HTR-8/SVneo (cell line): ENCODE measurements around the gene MALT1.
"Not testable (repeated sequence)": the region's sequence is repeated elsewhere in the genome, so short reads cannot be mapped to it uniquely, and the experiment has no call there.

Experiments used
- DNase-seq: peaks from one replicate; pipeline ENCODE4 v3.0.0; 2011; ENCODE audit warnings: low spot score, mixed read lengths; ENCODE audit not compliant: insufficient read length
- FAIRE-seq: peaks from 2 replicates; lab custom pipeline; 2011; peaks lifted over from hg19 to GRCh38; lab: Jason Lieb, UNC

Gene MALT1

DNA sequence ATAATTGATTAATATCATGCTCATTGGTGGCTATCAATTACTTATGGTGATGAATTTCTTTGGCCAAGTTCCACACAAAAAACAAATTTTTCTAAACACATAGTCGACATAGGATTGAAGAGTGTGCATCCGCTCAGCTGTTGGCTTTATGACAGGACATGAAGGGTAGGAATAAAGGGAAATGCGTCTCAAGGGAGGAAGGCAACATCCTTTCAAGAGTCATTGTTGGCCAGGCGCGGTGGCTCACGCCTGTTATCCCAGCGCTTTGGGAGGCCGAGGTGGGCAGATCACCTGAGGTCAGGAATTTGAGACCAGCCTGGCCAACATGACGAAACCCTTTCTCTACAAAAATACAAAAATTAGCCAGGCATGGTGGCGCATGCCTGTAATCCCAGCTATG, 20.4 kb upstream of the MALT1 start:
- not testable (repeated sequence) for FAIRE-seq, DNase-seq

DNA sequence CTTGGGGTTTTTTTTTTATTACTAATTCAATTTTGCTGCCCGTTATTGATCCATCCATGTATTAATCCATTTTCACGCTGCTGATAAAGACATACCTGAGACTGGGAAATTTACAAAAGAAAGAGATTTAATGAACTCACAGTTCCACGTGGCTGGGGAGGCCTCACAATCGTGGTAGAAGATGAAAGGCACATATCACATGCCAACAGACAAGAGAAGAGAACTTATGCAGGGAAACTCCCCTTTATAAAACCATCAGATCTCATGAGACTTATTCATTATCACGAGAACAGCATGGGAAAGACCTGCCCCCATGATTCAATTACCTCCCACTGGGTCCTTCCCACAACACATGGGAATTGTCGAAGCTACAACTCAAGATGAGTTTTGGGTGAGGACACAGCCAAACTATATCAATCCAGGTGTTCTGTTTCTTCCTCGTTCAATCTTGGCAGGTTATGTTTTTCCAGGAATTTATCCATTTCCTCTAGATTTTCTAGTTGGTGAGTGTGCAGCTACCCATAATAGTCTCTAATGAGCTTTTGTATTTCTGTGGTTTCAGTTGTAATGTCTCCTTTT, 18.0 kb upstream of the MALT1 start:
- not testable (repeated sequence) for FAIRE-seq, DNase-seq

DNA sequence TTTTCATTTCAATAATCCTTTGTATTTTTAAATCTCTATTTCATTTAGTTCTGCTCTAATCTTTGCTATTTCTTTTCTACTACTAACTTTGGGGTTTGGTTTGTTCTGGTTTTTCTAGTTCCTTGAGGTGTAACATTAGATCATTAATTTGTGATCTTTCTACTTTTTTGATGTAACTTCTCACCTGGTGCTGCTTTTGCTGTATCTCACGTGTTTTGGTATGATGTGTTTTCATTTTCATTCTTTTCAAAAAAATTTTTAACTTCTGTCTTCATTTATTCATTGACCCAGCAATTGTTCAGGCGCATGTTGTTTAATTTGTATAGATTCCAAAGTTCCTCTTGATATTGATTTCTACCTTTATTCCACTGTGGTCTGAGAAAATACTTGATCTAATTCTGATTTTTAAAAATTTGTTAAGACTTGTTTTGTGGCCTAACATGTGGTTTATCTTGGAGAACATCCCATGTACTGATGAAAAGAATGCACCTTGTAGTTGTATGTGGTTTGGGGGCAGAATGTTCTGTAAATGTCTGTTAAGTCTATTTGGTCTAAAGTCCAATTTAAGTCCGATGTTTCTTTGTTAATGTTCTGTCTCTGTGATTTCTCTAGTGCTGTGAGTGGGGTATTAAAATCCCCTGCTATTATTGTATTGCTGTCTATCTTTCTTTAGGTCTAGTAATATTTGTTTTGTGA, 17.3 kb upstream of the MALT1 start:
- FAIRE-seq (no peak), DNase-seq (no peak)

DNA sequence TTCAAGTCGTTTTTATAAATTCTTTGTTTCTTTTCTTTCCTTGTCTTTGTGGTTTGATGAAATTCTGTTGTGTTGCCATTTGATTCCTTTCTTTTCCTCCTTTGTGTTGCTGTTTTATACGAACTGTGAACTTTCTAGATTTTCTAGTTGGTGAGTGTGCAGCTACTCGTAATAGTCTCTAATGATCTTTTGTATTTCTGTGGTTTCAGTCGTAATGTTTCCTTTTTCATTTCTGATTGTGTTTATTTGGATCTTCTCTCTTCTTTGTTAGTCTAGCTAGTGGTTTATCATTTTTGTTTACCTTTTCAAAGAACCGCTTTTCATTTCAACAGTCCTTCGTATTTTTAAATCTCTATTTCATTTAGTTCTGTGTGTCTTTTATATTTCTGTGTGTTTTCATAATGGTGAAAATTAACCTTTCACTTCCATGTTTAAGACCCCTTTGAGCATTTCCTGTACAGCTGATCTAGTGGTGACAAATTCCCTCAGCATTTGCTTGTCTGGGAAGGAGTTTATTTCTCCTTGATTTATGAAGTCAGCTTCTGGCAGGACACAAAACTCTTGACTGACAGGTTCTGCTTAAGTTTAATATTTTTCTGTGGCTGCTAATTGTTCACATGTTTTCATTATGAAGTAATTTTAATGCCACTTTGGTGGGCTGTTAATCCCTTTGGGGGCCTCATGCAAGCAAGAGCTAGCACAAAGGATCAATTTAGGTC, 16.2 kb upstream of the MALT1 start:
- DNase-seq (no peak), FAIRE-seq (no peak)

DNA sequence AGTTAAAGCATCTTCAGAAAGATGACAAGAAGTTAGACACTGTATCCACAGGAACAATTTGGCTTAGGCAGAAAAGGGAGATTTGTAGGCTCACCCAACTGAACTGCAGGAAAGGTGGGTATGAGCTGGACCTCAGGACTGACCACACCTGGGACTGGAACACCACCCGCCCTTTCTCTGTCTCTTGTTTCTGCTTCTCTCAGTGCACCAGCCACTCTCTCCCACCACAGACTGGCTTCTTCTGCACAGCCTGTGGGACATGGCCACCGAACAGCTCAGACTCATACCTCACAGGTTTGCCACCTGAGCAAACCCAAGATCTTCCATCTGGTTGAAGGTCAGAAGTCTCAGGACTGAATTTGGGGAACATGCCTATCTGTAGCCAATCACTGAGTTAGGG, 14.2 kb upstream of the MALT1 start:
- DNase-seq (no peak), FAIRE-seq (no peak)

DNA sequence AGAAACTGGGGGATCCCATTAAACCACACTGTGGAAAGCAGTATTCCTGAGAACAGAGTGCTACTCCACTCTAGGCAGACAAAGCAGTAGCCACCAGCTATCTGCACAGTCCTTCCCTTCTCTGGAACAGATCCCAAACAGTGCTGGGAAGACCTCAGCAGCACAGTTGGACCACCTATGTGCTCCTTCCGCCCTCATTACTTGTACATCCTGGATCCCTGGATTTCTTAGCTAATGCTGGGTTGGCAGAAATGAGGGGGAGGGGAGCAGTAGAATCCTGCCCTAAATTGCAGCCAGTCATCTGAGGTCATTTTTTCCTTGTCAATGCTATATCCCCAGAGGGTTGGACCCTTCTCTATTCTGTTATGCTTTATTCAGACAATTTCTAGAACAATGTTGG, 13.8 kb upstream of the MALT1 start:
- FAIRE-seq: no peak
- no peak for DNase-seq

DNA sequence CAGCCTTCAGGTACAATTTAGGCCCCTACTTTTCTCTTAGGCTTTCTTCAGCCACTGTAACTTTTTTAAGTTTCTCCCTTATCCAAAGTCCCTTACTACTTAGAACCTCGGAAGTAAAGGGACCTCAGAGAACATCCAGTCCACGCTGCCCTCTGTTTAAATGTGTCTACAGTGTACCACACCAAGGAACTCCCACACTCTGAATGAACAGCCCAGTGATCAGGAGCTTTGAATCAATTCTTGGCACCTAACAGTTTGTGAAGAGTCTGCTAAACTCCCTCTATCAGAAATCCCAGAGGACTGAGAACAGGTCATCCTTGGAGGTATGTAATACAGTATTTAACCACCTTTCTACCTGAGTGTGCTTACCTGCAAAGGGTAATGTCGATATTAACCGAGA, 11.6 kb upstream of the MALT1 start:
- FAIRE-seq (no peak), DNase-seq (no peak)

DNA sequence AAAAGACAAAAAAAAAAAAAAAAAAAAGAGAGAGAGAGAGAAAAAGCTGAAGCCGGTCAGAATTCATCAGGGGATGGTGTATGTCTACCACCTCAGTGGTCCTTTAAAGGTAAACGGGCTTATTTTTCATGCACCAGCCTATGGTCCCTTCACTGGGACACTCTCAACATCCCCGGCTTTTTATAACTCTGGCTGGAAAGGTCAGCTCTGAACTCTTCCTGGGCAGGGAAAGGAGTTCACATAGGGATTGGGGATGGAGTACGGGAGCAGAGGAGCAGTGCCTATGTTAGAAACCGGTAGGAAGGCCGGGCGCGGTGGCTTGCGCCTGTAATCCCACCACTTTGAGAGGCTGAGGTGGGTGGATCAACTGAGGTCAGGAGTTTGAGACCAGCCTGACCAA, 10.3 kb upstream of the MALT1 start:
- DNase-seq (no peak), FAIRE-seq (no peak)

DNA sequence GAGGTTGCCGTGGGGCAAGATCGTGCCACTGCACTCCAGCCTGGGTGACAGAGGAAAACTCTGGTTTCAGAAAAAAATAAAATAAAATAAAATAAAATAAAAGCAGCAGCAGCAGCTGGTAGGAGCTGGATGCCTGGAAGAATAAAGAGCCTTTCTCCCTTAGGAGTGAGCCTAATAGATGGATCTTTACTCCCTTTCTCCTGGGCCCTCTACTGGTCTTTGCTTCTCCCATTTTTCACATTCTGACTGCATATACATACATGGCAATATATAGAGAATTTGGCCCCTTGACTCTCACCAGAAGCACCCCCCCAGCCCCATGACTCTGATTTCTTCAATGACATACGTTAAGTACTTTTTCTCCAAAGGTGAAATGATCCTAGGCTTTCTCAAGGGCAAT, 9.8 kb upstream of the MALT1 start:
- FAIRE-seq: no peak

DNA sequence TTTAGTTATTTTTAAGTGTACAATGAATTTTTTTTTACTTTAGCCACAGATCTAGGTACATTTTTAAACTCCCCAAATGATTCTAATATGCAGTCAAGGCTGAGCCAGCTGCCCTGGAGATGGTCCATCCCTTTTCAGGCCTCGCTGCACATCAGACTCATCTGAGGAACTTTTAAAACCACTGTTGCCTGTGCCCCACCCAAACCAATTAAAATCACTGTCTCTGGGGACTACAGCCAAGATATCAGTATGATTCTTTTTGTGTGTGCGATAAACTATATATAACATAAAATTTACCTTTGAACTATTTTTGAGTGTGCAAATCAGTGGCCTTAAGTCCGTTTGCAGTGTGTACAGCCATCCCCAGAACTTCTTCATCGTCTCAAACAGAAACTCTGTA, 9.1 kb upstream of the MALT1 start:
- FAIRE-seq: no peak
- no peak for DNase-seq

More for the DNA sequence above, 9.8 kb upstream of the MALT1 start:
- DNase-seq: no peak

DNA sequence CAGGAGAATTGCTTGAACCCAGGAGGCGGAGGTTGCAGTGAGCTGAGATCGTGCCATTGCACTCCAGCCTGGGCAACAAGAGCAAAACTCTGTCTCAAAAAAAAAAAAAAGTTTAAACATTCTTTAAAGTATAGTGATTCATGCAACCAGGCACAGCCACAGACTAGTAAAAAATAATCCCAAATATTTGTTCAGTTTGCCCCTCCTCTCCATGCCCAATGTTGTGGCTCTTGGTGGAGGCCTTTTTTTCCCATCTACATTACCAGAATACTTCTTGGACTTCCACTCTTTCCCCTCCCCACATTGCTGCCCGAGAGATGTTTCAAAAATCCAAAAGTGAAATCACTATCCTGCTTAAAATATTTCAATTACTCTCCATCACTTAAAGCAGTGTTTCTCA, 5.1 kb upstream of the MALT1 start:
- no peak for FAIRE-seq
- no peak for DNase-seq

DNA sequence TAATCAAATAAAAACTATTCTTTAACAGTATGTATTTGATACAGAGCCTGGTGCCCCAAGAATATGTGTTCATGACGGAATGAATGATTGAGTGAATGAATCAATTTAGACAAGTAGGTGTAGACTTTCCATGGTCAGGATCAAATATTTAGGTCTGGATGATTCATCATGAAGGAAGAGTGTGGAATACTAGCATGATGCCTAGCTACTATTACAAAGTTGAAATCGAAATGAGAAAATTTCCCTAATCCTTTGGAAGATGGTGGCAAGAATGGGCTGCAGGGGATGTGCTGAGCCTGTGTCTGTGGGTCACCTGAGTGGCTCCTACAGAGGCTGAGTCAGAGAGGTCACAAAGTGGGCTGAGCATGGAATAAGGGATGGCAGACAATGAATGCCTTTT, 3.1 kb upstream of the MALT1 start:
- no peak for DNase-seq
- no peak for FAIRE-seq

DNA sequence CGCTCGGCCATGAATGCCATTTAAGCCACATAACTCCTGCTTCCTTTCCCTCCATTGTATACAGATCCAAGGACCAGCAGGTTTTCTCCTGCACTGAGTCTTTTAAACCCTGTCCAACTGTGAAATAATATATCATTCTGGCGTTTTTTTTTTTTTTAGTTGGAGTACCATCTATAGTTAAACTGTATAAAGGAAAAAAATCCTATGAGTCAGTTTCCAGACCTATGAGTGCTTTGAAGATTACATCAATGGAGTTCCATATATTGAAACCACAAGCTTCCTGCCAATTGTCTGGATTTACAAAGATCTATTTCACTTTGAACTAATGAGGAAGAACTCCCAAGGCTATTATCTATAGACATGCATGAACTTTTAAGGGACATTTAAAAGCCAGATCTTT, 2.4 kb upstream of the MALT1 start:
- DNase-seq (peak; percentile 17), FAIRE-seq (no peak)

DNA sequence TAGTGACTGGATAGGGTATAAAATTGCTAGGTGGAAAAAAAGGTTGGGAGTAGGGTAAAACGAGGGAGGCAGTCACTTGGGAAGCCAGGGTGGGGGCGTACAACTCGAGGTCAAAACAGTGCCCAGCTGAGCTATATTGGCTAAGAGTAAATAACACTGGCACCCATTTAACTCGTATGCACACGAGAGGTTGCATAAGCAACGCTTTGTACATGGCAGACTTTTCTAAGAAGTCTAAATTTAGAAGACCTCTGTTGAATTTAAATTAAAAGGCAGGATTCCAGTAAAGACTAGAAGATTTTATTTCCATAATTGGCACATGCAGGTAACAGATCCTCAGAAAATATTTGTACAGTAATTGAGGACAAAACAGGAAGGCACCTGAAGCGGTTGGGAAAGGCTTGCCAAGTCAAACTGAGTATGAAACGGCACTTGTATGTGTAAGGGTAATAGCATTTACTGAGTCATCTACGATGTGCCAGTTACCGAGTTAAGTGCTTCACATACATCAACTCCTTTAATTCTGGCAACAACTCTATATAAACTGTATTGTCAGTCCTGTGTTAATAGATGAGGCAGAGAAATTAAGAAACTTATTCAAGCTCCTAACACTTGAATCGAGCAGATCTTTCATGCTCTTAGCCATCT, 1.4 kb upstream of the MALT1 start:
- FAIRE-seq (no peak), DNase-seq (peak; percentile 28)

DNA sequence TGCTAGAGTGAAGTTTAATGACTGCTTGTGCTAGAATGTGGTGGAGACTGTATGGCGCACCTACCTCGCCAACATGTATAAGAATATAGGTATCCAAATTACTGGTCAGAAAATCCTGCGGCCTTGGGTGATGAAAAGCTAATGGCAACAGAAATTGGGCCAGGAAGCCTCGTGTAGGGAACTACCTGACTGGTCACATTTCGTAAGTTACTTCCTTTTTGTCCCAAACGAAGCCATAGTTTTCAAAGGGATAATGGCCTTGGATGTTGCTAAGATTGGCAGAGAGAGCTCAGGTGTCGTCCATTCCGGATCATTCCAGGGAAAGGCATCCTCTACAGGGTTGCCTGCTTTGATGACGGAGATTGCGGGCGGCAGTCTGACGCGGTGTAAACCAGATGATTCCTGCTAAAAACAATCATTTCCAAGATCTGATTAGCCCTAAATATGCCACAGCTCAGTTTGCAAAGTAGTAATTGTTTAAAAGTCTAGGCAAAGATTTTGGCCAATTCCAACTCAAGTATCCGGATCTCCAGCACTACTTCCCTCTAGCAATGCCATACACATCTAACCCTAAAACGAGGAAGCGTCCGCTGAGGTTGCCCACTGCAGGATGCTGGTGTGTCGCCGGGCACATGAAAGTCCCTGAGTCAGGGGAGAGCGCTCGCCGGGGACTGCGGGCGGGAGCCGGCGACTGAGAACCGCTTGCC, 708 bp upstream of the MALT1 start:
- DNase-seq: no peak
- FAIRE-seq: peak; percentile 4

DNA sequence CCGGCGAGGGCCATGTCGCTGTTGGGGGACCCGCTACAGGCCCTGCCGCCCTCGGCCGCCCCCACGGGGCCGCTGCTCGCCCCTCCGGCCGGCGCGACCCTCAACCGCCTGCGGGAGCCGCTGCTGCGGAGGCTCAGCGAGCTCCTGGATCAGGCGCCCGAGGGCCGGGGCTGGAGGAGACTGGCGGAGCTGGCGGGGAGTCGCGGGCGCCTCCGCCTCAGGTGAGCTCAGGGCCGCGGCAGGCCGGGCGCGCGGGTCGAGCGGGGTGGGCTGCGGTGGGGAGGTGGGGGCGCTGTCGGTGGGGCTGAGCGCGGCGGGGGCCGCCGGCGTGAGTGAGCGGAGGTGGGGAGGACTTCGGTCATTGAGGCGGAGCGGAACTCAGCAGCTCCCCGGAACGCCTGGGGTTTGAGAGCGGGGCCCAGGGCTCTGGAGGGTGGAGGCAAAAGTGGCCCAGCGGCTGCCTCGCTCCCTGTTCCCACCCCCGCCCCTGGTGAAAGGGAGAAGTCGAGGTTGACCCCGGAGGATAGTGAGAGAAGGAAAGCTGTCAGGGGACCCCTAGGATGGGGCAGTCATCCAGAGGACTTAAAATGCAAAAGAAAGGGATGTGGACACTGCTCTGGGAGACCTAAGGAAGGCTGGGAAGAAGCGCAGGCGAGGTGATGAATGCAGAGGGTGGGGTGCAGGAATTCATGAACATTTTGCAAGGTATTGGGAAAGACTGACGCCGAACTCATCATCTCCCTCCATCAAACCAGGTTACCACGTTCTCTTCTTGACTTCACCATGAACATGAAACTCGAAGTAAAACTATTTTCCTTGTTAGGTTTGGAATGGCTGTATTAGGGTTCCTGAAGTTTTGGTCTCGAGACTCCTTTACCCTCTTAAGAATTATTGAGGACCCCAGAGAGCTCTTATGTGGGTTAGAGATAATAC, 633 bp downstream of the MALT1 start:
- no peak for FAIRE-seq

DNA sequence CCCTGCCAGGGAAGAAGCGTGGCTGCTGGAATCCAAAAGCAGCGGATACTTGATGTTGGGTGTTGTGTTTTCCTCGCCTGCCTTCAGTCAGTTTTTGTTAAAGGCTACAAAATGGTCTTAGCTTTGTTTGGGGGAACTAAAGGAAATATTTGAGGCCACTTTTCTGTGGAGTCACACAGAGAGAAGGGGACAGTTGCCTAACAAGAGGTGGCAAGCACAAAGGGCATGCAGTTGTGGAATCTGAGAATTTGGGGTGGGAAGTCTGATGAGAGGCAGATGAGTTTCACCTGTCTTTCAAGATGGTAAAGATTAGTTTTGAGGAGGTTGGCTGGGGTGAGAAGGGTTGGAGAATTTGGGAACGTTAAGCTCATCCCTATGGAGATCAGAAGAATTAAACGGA, 2.9 kb downstream of the MALT1 start:
- FAIRE-seq (no peak), DNase-seq (no peak)

More for the DNA sequence above, 633 bp downstream of the MALT1 start:
- DNase-seq: peak; percentile 24

DNA sequence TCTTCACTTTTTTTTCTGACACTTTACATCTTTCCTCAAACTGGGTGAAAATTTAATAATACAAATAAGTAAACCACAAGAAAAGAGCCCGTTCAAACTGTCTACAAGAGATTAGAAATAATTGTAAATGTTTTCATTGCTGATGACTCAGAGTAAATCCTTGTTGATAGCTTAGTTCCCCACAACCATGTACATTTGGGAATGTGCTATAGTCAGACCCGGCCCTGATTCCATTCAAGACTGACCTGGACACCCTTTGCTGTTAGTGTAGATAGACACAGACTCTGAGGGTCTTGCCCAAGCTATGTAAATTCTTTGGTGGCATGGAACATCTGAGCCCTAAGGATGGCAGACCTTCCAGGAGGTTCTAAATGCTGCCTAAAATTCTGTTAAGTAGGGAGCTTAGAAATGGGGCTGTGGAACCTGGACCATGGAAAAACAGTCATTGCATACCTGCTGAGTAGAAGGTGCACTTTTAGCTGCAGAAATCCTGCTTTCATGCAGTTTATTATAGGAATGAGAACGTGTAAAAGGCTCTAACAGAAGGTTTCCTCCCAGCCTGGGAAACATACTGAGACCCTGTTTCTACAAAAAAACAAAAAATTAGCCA, 3.7 kb downstream of the MALT1 start:
- no peak for FAIRE-seq
- no peak for DNase-seq

DNA sequence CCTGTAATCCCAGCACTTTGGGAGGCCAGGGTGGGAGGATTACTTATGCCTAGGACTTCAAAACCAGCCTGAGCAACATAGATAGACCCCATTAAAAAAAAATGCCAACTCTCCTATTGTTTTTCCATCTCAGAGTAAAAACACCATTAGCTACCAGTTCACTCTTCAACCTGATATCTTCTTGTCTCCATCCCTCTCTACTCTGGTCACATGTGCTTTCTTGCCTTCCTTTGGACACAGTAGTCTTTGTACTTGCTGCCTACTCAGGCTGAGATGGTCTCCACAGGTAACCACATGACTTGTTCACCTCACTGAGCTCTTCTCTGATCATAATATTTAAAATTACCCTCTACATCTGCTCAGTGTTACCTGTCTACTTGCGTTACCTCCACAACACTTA, 5.0 kb downstream of the MALT1 start:
- FAIRE-seq: no peak
- no peak for DNase-seq
